NCI-H1930 (cell line): ENCODE results near the gene RNF14.

Experiments
- DNase-seq, 2 experiments: peaks; one replicate each; lab custom pipeline; 2025; lab: John Stamatoyannopoulos, UW

RNF14 gene

DNA sequence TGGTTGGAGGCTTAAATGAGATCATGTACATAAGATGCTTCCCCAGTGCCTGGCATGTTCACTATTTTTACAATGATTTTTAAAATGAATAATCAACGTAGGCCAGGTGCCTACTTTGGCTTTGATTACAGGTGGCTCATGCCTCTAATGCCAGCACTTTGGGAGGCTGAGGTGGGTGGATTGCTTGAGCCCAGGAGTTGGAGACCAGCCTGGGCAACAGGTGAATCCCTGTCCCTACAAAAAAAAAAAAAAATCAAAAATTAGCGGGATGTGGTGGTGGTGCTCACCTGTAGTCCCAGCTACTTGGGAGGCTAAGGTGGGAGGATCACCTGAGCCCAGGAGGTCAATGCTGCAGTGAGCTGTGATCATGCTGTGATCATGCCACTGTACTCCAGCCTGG lies 20.1 kb upstream of the RNF14 start:
- no peak for DNase-seq

DNA sequence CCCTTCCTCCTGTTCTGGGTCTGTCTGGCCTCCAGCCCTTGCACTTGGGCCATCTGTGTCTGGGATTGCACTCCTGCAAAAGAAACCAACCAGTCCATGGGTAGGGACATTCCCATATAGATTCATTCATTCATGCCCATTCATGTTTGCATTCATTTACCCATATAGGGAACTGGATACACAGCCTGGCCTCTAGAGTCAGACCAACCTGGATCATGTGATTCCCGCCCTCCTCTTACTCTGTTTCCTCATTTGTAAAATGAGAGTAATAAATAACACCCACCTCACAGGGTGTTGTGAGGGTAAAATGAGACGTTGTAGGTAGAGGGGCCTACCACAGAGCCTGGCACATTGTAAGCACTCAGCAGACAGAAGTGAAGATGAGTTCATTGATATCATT lies 19.4 kb upstream of the RNF14 start:
- DNase-seq = no peak

DNA sequence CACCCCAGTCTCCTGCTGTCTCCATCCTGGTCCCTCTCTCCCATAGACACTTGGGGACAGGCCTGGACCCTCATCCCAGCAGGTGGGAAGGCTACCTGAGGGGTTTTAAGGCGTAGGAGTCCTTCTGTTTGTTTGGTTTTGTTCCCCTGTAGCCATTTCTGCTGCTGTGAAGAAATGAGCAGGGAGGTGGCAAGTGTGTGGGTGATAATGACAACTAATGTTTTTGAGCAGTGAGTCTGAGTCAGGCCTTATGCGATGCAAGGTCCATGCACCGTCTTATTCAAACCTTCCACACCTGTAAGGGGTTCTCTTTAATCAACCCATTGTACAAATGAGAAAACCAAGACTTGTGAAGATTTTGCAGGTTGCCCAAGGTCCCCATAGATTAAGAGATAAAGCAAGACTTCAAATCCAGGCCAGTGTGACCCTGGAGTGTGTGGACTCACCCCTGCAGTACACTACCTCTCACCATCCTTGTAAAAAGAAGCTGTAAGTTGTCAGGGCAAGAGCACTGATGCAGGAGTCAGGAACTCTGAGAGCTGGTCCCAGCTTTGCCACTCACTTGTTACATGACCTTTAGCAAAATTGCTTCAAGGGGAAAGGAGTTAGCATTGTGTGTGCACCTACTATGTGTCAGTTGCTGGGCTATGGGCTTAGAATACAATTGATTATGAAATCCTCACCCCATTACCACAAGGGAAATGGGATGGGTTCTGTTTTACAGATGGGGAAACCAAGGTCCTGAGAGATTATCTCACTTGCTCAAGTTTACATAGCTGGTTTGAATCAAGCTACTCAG lies 18.5 kb upstream of the RNF14 start:
- DNase-seq = no peak

DNA sequence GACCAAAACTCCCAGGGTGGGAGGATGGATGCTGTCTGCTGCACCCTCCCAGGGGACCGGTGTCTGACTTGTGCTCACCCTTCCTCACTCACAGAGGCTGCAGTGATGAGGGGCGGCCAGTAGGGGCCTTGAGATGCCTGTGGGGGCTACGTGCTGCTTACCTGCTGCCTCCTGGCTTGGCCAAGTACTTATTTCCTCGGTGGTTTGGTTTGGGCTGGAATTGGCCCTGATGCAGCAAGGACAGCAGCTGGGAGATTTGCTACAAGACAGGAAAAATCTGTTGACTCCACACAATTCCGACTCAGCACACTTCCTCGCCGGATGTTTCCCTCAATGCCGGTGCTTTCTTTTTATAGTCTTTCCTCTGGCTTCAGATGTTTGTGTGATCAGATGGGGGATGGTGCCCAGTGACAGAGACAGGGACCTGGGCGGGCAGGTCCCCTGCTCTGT lies 17.5 kb upstream of the RNF14 start:
- DNase-seq = no peak

DNA sequence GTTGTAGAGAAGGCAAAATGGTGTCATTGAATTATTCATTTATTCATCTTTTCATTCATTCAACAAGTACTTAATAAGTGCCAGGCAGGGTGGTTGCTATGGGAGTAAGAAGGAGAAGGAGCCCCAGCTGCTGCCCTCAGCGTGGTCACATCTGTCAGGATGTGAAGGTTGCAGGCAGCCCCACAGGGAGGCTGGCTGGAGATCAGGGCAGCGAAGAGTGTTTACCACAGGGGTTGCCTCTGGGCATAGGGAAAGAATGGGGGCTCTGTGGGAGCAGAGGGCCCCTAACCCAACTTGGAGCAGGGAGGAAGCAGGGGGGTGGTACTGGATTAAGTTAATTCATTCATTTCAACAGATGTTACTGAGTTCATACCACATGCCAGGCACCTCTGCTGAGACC lies 16.9 kb upstream of the RNF14 start:
- DNase-seq = no peak

DNA sequence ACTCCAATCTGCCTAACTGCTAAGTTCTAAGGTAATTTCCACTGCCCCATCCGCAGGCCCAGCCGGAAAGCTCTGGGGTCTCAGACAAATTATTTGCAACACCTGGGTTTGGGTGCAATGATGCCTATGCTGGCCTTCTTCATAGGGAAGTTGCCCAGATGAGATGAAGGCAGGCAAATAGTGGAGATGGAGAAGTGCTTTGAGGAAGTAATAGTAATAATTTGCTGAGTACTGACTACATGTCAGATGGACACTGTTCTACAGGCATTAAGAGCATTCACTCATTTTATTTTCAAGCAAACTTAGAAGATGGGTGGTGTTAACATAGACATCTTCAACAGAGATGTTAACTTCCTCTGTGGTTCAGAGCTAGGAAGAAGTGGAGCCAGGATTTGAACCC lies 14.7 kb upstream of the RNF14 start:
- no peak for DNase-seq

DNA sequence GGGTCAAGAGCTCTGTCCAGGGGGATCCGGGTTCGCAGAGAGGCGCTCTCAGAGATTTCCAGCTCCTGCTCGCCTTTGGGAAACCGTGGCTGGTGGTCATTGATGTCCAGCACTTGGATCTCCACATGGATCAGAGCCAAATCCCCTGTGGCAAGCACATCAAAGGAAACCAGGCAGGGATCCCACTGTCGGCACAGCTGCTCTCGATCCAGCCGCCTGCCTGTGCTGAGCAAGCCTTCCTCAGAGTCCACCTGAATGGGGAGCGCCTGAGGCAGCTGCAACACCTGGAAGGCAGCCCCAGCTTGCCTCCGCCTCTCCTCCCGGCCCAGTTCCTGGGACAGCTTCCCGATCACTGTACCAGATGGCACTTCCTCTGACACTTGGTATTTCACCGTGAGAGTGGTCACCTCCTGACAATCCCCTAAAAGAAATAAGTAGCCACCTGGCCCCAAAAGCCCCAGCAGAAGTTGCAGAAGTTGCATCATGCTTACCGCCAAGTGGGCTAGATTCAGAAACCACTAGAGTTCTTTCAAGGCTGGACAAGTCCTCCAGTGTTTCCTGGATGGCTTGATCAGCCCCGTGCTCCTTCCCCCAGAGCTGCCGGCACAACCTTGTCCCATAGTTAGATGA lies 11.4 kb upstream of the RNF14 start:
- no peak for DNase-seq

DNA sequence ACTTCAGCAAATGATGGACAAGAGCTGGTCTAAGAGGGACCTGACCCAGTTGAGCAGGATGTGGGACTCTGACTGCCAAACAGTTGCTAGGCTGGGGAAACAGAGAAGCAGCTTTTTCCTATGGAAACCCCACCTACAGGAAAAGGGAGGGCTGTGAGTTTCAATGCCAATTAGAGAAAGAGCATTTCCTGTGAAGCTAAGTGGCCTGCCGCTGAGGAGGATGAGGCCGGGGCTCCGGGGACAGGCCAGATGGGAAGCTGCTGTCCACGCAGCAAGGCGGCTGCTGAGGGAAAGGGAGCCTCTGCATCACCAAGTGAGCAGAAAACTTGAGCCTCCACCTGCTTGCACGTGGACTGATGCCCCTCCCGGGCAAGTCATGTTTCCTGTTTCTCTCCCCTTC lies 10.8 kb upstream of the RNF14 start, which contains the start of gene PCDH12:
TSS of gene PCDH12 (minus strand) at position 90 of the 400 bp plus-strand sequence. CDS start 351 bp downstream, outside the sequence.
- no peak for DNase-seq

DNA sequence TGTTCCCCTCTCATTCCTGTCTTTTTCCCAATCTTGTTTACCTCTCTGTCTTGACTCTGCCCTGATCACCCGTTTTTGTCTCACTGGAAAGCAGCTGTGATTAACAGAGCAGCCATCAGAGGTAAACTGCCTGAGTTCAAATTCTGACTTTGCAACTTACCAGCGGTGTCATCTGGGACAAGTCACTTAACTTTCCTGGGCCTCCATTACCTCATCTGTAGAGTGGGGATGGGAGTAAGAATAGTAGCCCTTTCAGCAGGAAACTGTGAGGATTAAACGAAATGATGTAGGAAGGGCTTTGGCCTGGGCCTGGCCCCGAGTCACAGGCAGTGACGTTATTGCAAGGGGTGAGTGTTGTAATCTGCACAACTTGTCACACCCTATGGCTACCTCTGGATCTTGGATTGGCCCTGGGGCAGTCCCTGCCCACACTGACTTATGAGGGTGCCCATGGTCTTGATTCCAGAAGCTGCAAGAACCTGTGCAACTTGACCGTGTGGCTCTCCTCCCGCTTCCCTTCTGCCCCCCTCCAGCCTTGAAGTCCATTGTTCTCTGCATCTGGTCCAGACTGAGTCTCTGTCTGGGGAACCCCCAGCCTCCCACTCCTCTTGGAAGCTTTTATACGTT lies 10.2 kb upstream of the RNF14 start:
- DNase-seq = no peak

DNA sequence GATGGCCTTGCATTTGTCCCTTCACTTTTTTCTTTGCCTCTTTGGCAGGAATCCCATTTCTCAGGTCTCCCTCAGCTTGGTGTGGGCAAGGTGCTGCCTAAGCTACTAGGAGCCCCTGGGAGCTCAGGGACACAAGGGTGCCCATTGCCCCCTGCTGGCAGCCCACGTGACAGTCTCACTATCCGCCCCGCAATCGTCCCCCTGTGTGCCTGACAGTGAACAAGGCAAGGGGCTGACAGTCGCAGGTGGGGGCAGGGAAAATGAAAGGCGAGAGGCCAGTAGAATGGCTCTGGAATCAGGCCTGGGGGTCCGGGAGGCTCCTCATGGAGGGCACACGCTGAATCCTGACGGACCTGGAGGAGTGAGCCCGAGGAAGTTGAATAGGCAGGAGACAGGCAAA lies 8.9 kb upstream of the RNF14 start:
- DNase-seq = no peak

DNA sequence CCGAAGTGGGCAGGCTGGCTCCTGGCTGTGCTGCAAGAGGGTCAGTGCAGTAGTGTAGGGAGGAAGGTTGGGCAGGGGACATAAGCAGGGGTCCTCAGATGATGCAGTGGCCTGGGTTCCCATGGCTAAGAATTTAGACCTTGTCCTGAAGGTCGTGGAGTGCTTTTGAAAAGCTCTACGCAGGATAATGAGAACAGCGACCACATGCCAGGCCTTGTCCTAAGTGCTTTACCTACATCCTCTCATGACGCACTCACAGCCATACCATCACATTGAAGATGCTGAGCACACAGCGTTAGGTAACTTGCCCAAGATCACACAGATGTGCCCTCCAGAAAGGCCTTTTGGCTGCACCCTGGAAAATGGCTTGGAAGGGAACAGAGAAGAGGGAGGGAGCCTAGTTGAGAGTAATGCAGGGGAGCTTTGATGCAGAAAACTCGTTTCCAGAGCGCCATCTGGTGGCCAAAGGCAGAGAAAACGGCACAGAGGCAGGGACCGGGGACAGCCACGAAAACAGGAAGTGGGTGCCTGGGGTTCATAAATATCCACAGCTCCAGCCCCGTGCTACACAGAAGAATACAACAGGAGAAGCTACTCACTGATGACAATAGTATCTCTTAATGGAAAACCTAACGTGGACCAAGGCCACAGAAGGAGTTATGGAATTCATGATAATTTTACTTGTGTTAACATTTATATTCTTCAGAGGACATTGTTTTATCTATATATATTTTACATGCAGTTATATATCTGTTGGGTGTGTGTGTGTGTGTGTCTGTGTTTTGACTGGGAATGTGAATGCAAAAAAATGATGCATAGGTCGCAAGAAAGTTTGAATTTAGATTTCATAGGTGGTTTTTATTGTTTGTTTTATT lies 8.2 kb upstream of the RNF14 start:
- peak; percentile 26 to 48 for DNase-seq

DNA sequence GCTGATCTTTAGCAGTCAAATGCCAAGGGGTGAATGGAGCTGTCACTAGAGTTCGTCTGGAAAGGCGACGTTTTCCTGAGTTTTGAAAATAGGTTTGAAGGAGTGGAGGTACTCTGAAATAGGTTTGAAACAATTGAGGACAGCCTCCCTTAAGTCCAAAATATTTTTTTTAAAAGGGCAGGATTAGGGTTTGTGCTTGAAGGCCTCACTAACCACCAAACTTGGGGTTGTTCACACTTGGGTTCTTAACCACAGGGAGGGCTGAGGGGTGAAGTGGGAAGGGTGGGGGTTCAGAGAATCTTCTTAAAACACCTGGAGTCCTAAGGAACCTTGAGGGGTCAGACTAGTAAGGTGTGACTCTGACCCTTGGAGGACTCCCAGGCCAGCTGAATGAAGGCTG lies 7.4 kb upstream of the RNF14 start:
- DNase-seq = no peak

DNA sequence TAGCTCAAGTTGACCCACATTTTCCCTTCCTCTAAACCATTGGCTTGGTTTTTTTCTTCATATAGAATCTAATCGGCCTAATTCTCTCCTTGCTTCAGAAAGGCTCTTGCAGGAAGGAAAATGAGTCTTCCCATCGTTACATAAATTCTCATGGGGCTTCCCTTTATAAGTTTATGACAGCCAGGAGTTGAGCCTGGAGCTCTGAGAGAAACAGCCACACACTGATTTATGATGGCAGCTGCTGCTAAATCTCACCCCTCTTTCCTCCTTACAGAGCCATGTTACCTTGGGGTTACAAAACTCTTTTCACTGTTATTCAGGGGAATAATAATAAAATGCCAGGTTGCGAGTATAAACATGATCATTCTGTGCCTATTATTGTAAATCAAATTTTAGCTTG lies 5.2 kb upstream of the RNF14 start:
- DNase-seq = no peak

DNA sequence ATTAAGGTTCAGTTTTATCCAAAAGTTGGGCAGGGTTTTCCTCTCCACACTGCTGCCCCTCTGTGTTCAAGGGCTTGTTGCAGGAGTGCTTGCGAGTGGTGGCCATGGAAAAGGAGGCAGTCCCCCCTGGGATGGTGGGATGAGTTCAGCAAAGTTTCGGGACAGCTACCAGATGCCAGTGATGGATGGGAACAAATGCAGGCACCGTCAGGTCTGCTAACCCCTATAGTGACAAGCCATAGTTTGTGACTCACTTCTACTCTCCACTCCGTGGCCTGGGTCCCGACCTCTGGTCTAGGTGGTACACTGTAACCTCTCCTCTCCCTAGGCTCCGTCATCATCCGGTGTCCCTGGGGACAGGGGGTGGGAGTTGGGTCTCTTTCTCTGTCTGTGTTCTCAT lies 3.8 kb upstream of the RNF14 start:
- no peak for DNase-seq

DNA sequence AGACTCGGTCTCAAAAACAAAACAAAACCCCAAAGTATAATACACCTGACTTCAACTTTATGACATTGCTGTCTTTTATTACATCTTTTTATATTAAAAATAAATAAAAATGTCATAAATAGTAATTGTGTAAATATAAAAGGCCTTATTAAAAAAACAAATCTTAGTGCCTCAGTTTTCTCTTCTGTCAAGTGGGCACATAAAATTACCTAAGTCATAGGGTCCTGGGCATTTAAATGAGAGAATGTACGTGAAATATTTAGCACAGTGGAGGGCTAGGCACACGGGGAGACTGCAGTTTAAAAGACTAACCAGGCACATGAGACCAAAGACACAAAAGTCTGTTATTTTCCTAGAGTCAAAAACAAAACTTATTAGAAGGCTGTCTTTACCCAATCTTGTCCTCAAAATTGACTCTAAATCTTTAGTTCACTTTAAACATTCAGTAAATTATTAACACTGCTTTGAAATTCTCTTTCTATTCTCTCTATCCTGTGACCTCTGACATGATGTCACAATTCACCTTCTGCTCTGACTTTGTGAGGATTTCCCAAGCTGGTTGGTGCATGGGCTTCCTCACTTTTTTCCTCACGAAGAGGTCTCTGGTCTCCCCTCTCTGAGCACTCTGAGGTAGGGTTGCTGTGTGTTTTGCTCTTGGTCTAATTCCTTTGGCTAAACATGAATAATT lies 2.5 kb upstream of the RNF14 start:
- DNase-seq = no peak

DNA sequence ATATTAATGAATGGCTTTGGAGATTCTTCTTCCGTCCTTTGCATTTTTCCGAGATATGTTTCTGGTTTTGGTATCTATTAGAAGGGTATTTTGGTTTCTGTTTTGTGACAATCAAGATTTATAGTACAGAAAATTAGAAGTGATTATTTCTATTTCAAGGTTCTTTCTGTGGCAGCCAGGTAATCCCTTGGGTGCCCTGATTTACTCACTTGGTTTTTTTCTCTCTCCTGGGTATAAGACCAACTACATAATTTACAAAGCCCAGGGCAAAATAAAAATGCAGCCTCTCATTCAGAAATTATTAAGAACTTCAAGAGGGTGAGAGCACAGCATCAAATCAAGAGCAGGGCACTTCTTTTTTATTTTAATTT lies 2.0 kb upstream of the RNF14 start:
- no peak for DNase-seq

DNA sequence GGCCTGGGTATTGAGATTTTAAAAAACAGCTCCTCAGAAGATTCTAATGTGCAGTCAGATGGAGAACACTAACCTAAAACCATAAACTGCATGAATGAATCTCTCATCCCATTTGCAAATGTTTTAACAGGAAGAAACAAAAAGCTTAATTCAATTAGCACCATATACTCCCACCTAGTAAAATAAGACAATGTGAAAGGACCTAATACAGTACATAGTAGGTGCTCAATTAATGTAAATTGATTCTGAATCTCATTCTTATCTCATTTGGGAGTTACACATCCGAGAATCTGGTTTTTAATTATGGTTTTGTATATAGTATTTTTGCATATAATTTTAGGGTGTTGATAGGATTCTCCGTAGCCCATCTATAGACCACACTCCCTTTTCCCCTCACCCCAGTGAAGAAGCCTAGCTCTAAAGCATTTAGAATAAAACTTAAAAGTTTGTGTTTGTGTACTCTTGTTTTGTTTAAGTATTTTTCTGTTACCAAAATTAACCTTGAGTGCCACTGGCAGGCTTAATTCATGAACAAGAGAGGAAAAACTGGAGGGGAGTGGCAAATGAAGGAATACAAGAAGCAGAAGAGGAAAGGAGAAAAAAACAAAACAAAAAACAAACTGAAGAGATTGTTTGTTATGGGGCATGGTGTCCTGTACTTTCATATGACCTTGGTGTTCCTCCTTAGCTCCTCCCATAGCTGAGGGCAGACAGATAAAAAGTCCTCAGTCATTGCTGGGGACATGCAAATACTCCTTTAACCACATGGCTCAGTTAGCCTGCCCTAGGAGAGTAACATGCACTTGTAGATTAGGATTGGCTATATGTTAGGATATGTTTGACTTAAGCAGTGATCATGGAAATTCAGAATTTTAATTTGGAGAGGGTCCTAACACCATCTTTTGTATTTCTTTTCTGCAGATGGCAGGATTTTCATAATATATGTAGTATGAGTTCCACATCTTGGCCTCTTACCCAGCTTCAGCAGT lies 1.2 kb downstream of the RNF14 start:
- no peak for DNase-seq

DNA sequence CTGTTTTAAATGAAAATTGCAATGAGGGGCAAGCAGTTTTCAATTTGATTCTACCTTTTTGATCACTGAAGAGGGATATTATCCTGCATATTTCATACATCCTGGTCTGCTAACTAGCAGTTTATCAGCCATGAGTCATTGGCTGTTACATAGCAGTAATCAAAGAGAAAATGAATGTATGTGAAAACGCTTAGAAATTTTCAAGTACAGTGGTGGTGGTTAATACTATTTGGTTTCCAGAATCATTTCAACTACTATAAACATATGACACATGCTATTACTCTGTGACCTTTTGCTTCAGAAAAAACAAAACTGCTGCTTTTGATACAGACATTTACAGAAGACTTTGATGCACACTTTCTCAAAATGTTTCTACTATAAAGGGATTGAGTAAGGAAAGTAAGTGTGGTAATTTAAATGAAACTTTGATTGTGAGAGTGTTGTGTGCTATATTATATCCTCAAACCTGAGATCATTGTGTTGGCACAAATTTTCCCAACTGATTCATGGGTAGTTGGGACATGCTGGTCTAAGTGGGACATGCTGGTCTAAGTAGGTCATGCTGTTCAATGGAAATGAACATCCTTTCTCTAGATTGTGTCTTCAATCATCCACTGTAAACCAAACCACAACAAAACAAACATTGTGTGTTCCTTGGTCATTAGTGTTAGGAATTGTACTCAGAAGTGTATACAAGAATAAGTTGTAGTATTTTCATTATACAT lies 5.1 kb downstream of the RNF14 start:
- no peak for DNase-seq

DNA sequence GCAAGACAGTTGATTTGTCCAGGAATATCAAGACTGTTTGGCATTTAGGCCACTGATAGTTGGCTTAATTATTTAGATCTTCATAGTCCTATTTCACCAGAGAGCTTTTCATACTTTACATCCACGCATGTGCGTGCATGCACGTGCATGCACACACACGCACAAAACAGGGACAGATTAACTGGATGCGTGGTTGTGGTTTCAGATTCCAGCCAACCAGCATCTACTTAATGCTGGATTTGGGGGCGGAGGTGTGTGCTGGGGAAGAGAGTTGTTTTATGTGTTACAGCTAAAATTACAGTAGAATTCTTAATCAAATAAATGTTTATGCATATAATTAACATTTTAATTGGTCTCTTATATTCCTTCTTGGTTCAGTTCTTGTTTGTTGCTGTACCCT lies 7.3 kb downstream of the RNF14 start:
- DNase-seq = no peak

DNA sequence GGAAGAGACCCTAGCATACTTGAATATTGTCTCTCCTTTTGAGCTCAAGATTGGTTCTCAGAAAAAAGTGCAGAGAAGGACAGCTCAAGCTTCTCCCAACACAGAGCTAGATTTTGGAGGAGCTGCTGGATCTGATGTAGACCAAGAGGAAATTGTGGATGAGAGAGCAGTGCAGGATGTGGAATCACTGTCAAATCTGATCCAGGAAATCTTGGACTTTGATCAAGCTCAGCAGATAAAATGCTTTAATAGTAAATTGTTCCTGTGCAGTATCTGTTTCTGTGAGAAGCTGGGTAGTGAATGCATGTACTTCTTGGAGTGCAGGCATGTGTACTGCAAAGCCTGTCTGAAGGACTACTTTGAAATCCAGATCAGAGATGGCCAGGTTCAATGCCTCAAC lies 9.5 kb downstream of the RNF14 start:
- DNase-seq = no peak
